HG02840 (cell line): ENCODE measurements around the gene PPP6C.
"Not testable (repeated sequence)": the region's sequence is repeated elsewhere in the genome, so short reads cannot be mapped to it uniquely, and the experiment has no call there.

Experiments used
- ATAC-seq: cut with Tn5 transposase; IDR thresholded peaks from one replicate; pipeline ENCODE4 v1.9.1; 2021; ENCODE audit warnings: mild to moderate bottlenecking, moderate library complexity, moderate number of reproducible peaks; ENCODE audit not compliant: unreplicated experiment, low FRiP score

PPP6C gene

DNA sequence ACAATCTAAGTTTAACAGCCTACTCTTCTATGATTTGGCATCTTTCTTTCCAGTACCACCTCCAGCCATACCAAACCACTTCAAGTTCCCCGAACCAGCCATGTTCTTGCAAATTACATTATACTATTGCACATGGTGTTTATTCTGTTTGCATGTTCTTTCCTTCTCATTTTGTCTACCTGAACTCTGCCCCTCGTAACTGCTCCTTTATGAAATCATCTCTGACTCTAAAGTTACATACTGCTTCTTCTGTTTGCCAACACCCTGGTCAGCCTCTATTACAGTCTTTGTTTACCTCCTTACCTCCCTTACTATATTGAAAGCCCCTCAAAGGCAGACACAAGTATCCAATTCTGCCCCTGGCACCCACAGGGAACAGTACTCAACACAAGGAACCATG lies 6.0 kb downstream of the PPP6C start:
- ATAC-seq: no peak

GRCh38 chr9:125183054-125183453 lies 6.5 kb downstream of the PPP6C start:
- no peak for ATAC-seq

DNA sequence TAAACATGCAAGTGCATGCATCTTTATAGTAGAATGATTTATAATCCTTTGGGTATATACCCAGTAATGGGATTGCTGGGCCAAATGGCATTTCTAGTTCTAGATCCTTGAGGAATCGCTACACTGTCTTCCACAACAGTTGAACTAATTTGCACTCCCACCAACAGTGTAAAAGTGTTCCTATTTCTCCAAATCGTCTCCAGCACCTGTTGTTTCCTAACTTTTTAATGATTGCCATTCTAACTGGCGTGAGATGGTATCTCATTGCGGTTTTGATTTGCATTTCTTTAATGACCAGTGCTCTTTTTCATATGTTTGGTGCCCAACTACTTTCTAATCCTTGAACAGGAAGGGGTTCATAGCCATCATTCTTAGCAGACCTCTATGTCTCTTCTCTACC lies 7.8 kb downstream of the PPP6C start:
- not testable (repeated sequence) for ATAC-seq

- no peak for ATAC-seq
Observed at GRCh38 chr9:125180876-125181275, 8.7 kb downstream of the PPP6C start.

DNA sequence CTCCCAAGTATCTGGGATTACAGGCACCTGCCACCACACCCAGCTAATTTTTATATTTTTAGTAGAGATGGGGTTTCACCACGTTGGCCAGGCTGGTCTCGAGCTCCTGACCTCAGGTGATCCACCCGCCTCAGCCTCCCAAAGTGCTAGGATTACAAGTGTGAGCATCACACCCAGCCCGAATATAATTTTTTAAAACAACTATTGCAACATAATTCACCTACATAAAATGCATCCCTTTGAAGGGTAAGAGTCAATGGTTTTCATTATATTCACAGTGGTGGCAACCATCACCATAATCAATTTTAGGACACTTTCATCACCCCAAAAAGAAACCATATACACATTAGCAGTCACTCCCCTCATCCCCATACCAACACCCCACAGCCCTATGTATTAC lies 9.8 kb downstream of the PPP6C start:
- not testable (repeated sequence) for ATAC-seq

DNA sequence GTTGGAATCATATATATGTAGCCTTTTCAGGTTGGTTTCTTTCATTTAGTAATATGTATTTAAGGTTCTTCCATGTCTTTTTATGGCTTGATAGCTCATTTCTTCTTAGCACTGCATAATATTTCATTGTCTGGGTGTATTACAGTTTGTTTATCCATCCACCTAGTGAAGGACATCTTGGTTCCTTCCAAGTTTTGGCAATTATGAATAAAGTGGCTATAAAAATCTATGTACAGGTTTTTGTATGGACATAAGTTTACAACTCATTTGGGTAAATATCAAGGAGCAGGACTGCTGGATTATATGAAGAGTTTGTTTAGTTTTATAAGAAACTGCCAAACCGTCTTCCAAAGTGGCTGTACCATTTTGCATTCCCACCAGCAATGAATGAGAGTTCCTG lies 11.7 kb downstream of the PPP6C start:
- ATAC-seq: no peak

GRCh38 chr9:125176636-125177035 lies 13.0 kb downstream of the PPP6C start:
- no peak for ATAC-seq

GRCh38 chr9:125172031-125172755 lies 17.4 kb downstream of the PPP6C start:
- no peak for ATAC-seq

- ATAC-seq: no peak
Observed at GRCh38 chr9:125169895-125170294, 19.7 kb downstream of the PPP6C start.

GRCh38 chr9:125166762-125167161 lies 22.8 kb downstream of the PPP6C start:
- ATAC-seq: no peak

- ATAC-seq: not testable (repeated sequence)
Observed at GRCh38 chr9:125162891-125163290, 26.7 kb downstream of the PPP6C start.

DNA sequence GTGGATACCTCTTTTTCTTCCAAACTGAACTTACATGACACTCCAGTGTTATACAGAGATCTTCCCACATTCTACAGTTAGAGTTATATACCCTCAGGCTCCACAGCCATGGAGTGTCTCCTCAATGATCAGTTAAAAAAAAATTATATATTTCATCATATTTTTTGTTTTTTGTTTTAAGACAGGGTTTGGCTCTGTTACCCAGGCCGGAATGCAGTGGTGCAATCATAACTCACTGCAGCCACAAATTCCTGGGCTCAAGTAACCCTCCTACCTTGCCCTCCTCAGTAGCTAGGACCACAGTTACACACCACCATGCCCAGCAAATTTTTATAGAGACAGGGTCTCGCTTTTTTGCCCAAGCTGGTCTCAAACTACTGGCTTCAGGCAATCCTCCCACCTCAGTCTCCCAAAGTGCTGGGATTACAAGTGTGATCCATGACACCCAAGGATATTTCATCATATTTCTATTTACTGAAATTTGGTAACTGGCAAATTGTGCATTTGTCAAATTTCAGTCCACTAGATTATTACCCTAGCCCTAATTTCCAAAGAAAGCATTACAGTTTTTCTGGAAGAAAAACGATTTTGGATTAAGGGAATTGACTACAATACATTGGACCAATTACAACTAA lies 28.2 kb downstream of the PPP6C start:
- no peak for ATAC-seq

GRCh38 chr9:125160750-125161149 lies 28.9 kb downstream of the PPP6C start:
- no peak for ATAC-seq

- ATAC-seq: no peak
Observed at GRCh38 chr9:125156551-125156950, 33.1 kb downstream of the PPP6C start.

GRCh38 chr9:125153712-125154367 lies 35.8 kb downstream of the PPP6C start:
- ATAC-seq: no peak

- no peak for ATAC-seq
Observed at GRCh38 chr9:125151730-125152129, 37.9 kb downstream of the PPP6C start.

GRCh38 chr9:125150349-125151245 lies 39.0 kb downstream of the PPP6C start:
- no peak for ATAC-seq

DNA sequence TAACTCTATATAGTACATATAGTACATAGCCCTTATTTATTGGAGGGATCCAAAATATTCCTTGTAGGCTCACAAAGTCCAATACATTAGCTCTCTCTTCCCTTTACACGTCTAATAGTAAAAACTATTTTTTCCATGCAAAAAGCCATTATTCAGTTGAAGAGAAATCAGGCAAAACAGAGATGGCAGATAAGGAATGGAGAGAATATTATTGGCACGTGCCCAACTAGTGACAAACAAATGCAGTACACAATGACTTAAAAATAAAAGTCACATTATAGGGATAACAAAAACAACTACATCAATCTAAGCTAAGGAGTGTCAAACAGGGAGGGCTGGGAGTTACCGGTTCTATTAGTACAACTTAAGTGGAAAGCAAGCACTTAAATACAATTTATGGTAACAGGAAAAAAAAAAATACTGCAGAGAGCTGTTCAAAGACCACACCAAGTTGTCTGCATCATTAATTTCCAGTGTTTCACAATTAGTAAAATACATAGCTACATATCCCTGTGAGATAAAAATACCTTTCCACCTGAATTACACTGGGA lies 42.1 kb downstream of the PPP6C start:
- no peak for ATAC-seq

DNA sequence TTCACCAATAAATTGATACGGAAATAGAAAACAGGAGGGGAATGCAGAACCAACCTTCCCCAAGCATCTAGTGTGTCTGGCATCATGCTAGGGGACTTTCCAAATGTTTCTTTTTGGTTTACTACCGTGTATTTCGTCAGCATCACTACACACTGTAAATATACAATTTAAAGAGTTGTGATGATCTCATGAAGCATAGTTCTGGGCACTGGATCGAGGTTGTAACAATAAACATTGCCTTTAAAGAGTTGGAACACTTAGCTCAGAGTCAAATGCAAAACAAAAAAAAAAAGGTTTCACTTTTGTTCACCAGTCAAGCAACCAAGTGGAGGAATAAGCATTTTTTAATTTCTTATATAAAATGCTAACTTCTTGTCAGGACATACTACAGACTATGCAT lies 43.4 kb downstream of the PPP6C start:
- no peak for ATAC-seq

DNA sequence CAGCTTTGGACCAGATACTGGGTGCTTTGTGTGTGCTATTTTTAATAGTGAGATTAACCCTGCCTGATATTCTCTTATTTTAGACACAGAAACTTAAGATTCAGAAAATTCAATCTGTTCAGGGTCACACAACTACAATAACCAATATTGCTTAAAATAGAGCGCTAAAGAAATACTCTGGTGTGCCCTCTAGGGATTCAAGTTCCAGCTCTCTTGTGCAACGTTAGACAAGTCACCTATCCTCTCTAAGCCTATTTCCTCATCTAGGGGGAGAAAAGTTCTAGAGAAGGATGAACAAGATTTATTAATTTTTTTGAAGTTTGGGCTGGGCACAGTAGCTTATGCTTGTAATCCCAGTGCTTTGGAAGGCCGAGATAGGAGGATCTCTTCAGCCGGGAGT lies 44.2 kb downstream of the PPP6C start:
- no peak for ATAC-seq
